HG03378 (cell line): Measurements from ENCODE around the gene ABCD1.
"Not testable (repeated sequence)": the region's sequence is repeated elsewhere in the genome, so short reads cannot be mapped to it uniquely, and the experiment has no call there.

Experiments used
- ATAC-seq: cut with Tn5 transposase; IDR thresholded peaks from one replicate; pipeline ENCODE4 v1.9.1; 2021; ENCODE audit warnings: mild to moderate bottlenecking, moderate library complexity; ENCODE audit not compliant: unreplicated experiment

Gene ABCD1

DNA sequence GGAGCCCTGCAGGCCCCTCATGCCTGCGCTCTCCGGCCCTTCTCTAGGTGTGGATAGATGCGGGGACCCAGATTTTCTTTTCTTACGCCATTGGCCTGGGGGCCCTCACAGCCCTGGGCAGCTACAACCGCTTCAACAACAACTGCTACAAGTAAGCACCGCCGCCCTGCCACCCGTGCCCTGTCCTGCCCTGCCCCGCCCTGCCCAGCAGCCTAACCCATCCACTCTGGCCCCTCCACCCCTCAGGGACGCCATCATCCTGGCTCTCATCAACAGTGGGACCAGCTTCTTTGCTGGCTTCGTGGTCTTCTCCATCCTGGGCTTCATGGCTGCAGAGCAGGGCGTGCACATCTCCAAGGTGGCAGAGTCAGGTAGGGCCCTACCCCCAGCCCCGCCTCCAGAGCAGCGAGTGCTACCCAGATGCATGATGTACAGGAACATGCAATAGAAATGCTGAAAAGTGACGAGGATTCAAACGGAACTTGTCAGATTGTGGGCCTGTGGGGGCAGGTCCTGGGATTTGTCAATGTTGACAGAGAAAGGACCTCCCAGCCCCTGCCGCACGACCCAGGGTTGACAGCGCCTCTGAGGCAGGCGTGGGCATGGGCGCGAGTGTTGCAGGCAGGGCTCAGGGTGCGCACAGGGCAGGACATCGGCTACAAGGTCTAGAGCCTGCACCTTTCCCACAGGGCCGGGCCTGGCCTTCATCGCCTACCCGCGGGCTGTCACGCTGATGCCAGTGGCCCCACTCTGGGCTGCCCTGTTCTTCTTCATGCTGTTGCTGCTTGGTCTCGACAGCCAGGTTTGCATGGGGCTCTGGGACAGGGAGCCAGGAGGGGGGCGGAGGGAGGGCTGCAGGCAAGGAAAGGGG is 31.2 kb upstream of the ABCD1 start:
- no peak for ATAC-seq

DNA sequence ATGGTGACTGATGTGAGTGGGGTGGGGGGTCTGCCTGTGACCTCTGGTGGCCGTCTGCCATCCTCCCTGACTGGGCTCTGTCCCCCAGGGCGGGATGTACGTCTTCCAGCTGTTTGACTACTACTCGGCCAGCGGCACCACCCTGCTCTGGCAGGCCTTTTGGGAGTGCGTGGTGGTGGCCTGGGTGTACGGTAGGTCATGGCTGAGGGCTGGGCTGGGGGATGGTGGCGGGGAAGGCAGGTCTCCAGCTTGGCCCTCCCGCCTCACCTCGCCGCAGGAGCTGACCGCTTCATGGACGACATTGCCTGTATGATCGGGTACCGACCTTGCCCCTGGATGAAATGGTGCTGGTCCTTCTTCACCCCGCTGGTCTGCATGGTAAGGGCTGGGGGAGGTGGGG is 30.4 kb upstream of the ABCD1 start:
- ATAC-seq, result not testable (repeated sequence)

- no peak for ATAC-seq
Observed at GRCh38 chrX:153694687-153695270, 29.9 kb upstream of the ABCD1 start.

DNA sequence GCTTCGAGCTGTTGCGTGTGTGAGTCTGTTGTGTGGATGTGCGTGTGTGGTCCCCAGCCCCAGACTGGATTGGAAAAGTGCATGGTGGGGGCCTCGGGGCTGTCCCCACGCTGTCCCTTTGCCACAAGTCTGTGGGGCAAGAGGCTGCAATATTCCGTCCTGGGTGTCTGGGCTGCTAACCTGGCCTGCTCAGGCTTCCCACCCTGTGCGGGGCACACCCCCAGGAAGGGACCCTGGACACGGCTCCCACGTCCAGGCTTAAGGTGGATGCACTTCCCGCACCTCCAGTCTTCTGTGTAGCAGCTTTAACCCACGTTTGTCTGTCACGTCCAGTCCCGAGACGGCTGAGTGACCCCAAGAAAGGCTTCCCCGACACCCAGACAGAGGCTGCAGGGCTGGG is 28.6 kb upstream of the ABCD1 start:
- no peak for ATAC-seq

- not testable (repeated sequence) for ATAC-seq
Observed at GRCh38 chrX:153696538-153696937, 28.1 kb upstream of the ABCD1 start.

- not testable (repeated sequence) for ATAC-seq
Observed at GRCh38 chrX:153696986-153697722, 27.5 kb upstream of the ABCD1 start.

- no peak for ATAC-seq
Observed at GRCh38 chrX:153697924-153698865, 26.5 kb upstream of the ABCD1 start.

- ATAC-seq, result not testable (repeated sequence)
Observed at GRCh38 chrX:153699210-153699783, 25.4 kb upstream of the ABCD1 start.

GRCh38 chrX:153699784-153700371 is 24.8 kb upstream of the ABCD1 start:
- not testable (repeated sequence) for ATAC-seq

GRCh38 chrX:153700376-153700945 is 24.2 kb upstream of the ABCD1 start:
- ATAC-seq, result no peak

DNA sequence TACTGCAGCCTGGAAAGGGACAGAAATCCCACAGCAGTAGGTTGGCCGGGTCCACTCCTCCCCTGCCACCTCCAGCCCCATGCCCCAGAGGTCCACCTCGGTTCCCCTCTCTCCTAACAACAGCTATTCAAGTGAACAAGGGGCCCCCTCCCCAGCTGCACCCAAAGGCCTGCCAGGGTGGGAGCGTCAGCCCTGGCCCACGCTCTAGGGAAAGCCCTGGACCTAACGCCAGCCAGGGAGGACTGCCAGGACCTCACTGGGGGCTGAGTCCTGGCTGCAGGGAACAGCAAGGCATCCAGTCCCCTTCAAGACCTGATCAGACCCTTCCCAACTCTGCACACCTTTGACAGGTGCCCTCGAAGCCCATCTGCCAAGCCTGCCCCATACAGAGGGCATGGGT is 23.7 kb upstream of the ABCD1 start:
- no peak for ATAC-seq

DNA sequence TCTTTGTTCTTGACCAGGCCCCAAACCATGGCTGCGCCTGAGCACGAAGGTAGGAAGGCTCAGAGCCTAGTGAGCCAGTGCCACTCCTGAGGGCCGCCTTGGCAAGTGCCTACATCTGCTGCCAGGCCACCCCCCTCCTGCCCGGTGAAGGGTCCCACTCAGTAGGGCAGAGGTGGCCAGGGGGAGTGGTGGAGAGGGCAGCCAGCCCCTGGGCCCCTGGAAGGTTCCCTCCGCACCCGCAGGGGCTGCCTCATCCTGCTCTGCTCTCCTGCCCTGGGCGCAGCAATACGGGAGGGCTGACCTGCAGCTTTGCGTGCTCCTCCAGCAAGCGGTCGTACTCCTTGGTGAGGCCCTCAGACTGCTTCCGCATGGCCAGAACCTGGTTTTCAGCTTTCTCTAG is 22.9 kb upstream of the ABCD1 start:
- no peak for ATAC-seq

DNA sequence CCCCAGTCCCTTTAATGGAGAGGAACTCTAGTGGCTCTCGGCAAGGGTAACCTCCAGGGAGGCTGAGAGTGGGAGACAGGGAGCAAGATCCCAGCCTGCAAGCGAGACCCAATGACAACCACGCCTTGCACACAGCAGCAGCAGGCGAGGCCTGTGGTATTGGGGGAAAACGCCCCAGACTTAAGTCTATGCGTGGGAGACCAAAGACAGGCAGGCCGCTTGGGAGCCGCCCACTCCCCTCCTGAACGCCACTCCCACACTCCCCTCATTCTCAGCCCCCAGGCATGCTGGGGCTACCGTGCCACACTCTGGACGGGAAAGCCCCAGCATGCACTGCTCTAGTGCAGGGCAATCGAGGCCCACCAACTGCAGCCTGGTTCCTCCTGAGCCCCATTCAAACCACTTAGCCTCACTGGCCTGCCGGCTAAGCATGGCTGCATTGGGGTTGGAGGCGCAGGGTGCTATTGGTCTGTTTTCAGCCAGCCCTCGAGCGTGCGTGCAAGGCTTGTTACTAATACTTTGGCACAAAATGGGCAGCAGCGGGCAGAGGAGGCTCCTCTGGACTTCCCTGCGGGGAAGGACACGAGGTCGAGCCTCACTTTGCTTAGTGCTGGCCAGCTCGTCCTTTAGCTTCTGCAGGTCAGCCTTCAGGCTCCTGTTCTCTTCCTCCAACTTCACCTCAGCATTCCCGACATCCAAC is 22.2 kb upstream of the ABCD1 start:
- ATAC-seq, result no peak

GRCh38 chrX:153703036-153703370 is 21.7 kb upstream of the ABCD1 start:
- ATAC-seq, result no peak

DNA sequence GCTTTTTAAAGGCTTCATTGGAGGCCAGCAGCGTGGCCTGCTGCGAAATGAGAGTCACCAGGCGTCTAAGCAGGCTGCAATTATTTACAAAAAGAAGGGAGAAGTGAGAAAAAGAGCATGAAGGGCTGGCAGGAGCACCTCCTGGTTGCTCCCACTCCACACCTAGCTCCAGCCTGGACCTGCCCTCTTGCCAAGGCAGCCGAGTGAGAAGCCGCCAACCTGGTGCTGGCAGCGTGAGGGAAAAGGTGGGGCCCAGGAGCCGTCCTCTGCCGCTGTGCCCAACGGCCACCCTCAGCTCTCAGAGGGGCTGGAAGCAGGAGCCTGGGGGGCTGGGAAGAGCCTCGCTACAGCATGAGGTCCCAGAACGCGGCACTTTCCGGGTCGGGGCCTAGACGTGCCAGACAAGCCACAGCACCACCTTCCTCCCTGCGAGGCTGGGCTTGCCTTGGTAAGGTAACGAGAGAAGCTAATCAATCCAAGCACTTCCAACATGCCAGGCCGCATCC is 20.6 kb upstream of the ABCD1 start:
- ATAC-seq, result no peak

GRCh38 chrX:153704631-153705402 is 19.8 kb upstream of the ABCD1 start:
- ATAC-seq, result not testable (repeated sequence)

DNA sequence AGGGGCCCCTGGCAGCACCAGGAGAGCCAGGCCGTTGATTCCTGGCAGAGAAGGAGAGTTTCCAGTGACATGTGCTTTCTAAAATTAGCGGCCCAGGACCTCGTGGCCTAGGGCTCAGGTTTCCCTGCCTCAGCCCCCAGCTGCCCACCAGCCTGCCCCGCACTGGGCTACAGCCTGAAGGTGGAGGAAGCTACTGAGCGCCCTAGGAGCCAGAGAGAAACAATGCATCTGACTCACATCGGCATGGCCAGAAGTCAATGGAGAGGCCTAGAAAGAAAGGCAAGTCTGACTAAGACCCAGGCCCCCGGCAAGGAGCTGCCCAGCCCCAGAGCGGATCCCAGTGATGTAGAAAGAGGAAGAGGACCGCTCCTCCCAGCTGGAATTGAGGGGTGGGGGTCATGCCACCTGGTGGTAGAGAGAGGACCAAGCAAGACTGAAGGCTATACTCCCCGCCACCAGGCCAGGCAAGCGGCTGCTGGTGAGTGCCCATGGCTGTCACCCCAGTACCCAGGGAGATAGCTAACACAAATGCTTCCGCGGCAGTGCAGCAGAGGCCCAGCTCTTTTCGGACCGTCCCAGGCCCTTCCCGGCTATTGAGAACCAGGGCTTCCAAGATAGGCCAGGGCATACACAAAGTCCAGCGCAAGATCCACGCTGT is 19.1 kb upstream of the ABCD1 start:
- ATAC-seq, result not testable (repeated sequence)

- ATAC-seq, result no peak
Observed at GRCh38 chrX:153706799-153707198, 17.9 kb upstream of the ABCD1 start.
